Measurements from ENCODE around the gene DNMBP. TPM values are rescaled to one million over a fixed set of nuclear protein-coding genes. Genes with fewer than 3 reads are reported as not detected.

DNMBP gene
- total RNA-seq, 2 experiments from 2014 or later = 2.2 to 2.3 TPM

- H3K27ac Mint-ChIP-seq = no peak overlapping the region
- no peaks in the 10 kb centered on the region for H3K9me3 Mint-ChIP-seq
- no peak overlapping the region for H3K4me3 Mint-ChIP-seq
- H3K36me3 Mint-ChIP-seq = no peaks in the 10 kb centered on the region
- H3K4me1 Mint-ChIP-seq = peaks cover 23% of the 10 kb centered on the region
- H3K27me3 Mint-ChIP-seq = no peaks in the 10 kb centered on the region
- no peak for DNase-seq
Observed at GRCh38 chr10:99929360-99929759, 80.4 kb downstream of the DNMBP start.

GRCh38 chr10:99927721-99928280, 81.9 kb downstream of the DNMBP start:
- Mint-ChIP-seq H3K9me3 (no peaks in the 10 kb centered on the region), H3K27ac (peak overlapping the region; percentile 1), H3K4me1 (peaks cover 23% of the 10 kb centered on the region), H3K27me3 (no peaks in the 10 kb centered on the region), H3K4me3 (no peak overlapping the region), H3K36me3 (no peaks in the 10 kb centered on the region)
- DNase-seq = no peak

DNA sequence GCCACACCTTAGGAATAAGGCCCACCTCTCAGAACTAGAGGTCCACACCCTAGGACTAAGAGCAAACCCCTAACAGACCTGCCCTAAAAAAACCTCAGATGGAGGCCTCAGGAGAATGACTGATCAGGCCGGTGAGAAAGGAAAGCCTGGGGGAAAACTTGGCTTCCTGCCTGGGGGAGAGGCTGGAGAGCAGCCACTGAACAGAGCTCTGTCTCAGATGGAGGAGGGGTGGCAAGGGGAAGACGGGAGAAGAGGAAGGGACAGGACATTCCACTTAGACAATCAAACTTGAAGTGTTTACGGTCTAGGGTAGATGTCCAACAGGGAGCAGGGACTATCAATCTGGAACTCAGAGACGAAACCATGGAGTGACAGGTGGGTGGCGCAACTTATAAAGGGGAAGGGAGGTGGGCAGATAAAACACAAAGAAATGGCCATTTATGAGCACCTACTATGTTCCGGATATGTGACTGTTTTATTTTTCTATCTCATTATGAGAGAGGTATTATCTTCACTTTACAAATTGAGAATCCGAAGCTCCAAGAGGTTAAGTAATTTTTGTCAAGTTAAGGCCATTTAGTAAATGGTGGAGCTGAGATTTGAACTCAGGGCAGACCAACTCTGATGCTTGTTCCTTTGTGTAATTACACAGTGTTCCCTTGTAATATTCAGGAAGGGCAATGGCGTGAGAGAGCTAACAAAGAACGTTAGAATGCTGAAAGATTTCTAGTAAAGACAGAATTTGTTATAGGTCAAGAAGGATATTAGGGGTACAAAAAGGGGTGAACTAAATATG, 82.6 kb downstream of the DNMBP start:
- no peaks in the 10 kb centered on the region for H3K27me3 Mint-ChIP-seq
- H3K9me3 Mint-ChIP-seq = no peaks in the 10 kb centered on the region
- no peaks in the 10 kb centered on the region for H3K36me3 Mint-ChIP-seq
- peaks cover 24% of the 10 kb centered on the region for H3K4me1 Mint-ChIP-seq
- H3K4me3 Mint-ChIP-seq = no peak overlapping the region
- peak overlapping the region; percentile 17 for H3K27ac Mint-ChIP-seq
- no peak for DNase-seq

DNA sequence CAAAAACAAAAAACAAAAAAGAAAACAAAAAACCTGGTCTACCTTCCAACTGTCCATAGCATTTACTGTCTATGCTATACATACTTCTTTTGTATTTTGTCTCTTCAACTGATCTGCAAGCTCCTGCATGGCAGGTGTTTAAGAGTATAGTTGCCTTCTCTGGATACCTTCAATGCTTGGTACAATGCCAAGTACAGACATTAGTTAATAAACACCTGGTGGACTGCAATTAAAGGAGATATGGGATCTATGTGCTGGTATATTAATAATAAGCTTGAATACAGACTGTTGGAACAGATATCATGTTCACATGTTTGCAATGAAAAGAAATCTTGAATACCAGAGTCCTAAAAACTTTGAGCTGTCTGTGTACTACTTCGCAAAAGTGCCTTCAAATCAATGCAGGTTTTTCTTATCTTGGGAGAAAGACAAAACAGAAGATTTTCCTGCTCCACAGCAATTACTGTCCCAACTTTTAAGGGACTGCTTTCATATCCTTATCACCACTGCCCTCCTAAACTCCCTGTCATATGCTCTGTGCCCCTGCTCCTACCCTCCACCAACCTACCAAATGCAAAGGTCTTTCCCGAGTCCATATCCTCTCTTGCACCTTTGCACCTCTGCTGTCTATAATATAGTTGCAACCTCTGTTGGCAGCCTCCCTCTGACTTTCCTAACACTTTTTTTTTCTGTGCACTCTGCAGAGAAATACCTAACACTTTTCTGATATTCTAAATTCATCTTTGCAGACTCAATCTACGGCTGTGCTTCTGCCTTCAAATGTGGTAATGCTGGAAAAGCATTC, 85.1 kb downstream of the DNMBP start:
- Mint-ChIP-seq H3K9me3 (no peaks in the 10 kb centered on the region), H3K36me3 (no peaks in the 10 kb centered on the region), H3K4me1 (peaks cover 17% of the 10 kb centered on the region), H3K27ac (no peak overlapping the region), H3K4me3 (no peak overlapping the region), H3K27me3 (no peaks in the 10 kb centered on the region)
- DNase-seq = no peak

GRCh38 chr10:99921948-99922347, 87.8 kb downstream of the DNMBP start:
- Mint-ChIP-seq H3K4me3 (no peak overlapping the region), H3K36me3 (no peaks in the 10 kb centered on the region), H3K27ac (no peak overlapping the region), H3K4me1 (peaks cover 5% of the 10 kb centered on the region), H3K27me3 (no peaks in the 10 kb centered on the region), H3K9me3 (no peaks in the 10 kb centered on the region)
- DNase-seq = no peak

DNA sequence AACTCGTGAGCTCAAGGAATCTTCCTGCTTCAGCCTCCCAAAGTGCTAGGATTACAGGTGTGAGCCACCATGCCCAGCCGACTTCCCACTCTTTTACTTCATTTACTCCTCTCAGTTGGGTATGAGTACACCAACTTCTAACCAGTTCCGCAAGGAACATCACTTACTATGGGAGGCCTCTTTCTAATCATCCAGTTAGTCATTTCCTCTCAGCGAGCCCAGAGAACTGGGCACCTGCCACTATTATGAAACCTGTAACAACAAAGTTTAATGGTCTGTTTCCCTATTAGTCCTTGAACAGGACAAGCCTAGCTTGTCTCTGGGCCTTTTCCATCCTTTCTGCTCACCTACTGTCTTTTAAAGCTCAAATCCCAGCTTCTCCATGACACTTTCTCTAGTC, 88.8 kb downstream of the DNMBP start:
- Mint-ChIP-seq H3K27ac (no peak overlapping the region), H3K27me3 (no peaks in the 10 kb centered on the region), H3K4me1 (peaks cover 4% of the 10 kb centered on the region), H3K9me3 (no peaks in the 10 kb centered on the region), H3K36me3 (no peaks in the 10 kb centered on the region), H3K4me3 (no peak overlapping the region)
- no peak for DNase-seq

DNA sequence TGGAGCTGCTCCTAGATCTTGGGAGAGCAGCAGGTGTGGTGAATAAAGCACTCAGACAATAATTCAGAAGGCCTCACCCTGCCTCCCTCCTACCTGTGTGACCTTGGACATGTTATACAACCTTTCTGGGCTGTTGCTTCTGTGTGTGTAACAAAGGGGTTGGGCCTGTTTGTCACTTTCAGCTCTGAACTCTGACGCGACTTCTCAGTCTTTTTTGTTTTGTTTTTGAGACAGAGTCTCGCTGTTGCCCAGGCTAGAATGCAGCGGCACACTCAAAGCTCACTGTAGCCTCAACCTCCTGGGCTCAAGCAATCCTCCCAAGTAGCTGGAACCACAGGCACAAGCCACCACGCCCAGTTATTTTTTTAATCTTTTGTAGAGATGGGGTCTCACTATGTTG, 89.3 kb downstream of the DNMBP start:
- H3K4me1 Mint-ChIP-seq = peaks cover 4% of the 10 kb centered on the region
- H3K27ac Mint-ChIP-seq = no peak overlapping the region
- DNase-seq = no peak
- no peaks in the 10 kb centered on the region for H3K9me3 Mint-ChIP-seq
- H3K27me3 Mint-ChIP-seq = no peaks in the 10 kb centered on the region
- H3K36me3 Mint-ChIP-seq = no peaks in the 10 kb centered on the region
- H3K4me3 Mint-ChIP-seq = no peak overlapping the region

DNA sequence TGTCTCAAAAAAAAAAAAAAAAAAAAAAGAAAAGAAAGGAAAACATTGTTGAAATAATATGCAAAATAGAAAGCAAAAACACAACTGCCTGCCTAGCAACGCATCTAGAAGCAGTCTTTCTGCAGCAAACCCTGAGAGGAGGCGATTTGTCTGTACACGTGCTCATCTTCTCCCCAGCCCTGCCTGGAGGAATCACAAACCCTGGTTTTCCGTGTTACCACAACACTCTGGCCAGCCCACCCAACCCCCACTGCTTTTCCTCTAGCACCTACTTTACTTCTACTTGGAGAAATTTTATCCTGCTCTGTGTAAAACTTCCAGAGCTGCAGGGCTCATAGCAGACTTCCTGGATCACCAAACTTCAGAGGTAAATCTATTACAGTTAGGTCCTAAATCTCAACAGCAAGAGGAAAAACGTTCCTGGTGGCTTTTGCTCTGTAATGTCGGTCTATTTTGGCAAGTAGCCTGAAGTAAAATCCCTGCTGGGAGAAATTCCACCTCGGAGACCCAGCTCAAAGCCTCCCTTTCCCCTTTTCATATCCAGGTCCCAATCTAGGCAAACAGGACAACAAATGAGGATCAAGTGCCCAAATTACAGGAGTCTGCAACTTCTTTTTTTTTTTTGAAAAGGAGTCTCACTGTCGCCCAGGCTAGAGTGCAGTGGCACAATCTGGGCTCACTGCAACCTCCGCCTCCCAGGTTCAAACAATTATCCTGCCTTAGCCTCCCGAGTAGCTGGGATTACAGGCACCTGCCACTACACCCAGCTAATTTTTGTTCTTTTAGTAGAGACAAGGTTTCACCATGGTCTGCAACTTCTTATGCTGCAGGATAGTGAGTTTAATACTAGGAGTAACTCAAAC, 91.6 kb downstream of the DNMBP start:
- no peak overlapping the region for H3K4me3 Mint-ChIP-seq
- H3K36me3 Mint-ChIP-seq = no peaks in the 10 kb centered on the region
- DNase-seq = no peak
- no peak overlapping the region for H3K27ac Mint-ChIP-seq
- peaks cover 4% of the 10 kb centered on the region for H3K4me1 Mint-ChIP-seq
- H3K9me3 Mint-ChIP-seq = no peaks in the 10 kb centered on the region
- H3K27me3 Mint-ChIP-seq = no peaks in the 10 kb centered on the region

DNA sequence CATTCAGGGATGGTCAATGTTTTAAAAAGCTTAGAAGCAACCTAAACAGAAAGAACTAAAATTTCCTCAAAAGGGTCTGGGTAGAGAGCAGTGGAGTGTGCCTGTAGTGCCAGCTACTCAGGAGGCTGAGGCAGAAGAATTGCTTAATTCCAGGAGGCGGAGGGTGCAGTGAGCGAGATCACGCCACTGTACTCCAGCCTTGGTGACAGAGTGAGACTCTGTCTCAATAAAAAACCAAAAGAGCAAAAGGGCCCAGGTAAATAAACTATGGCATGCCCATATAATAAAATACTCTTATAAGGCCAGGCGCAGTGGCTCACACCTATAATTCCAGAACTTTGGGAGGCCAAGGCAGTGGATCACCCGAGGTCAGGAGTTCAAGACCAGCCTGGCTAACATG, 93.0 kb downstream of the DNMBP start:
- no peak for DNase-seq
- H3K36me3 Mint-ChIP-seq = no peaks in the 10 kb centered on the region
- no peak overlapping the region for H3K27ac Mint-ChIP-seq
- H3K27me3 Mint-ChIP-seq = no peaks in the 10 kb centered on the region
- no peaks in the 10 kb centered on the region for H3K9me3 Mint-ChIP-seq
- H3K4me3 Mint-ChIP-seq = no peak overlapping the region
- H3K4me1 Mint-ChIP-seq = no peaks in the 10 kb centered on the region

- Mint-ChIP-seq H3K27ac (no peak overlapping the region), H3K9me3 (no peaks in the 10 kb centered on the region), H3K27me3 (no peaks in the 10 kb centered on the region), H3K4me1 (no peaks in the 10 kb centered on the region), H3K4me3 (no peak overlapping the region), H3K36me3 (no peaks in the 10 kb centered on the region)
- no peak for DNase-seq
Observed at GRCh38 chr10:99915414-99915813, 94.3 kb downstream of the DNMBP start.

- no peaks in the 10 kb centered on the region for H3K9me3 Mint-ChIP-seq
- DNase-seq = no peak
- no peak overlapping the region for H3K27ac Mint-ChIP-seq
- H3K27me3 Mint-ChIP-seq = no peaks in the 10 kb centered on the region
- H3K4me1 Mint-ChIP-seq = no peaks in the 10 kb centered on the region
- no peaks in the 10 kb centered on the region for H3K36me3 Mint-ChIP-seq
- no peak overlapping the region for H3K4me3 Mint-ChIP-seq
Observed at GRCh38 chr10:99914236-99914635, 95.5 kb downstream of the DNMBP start.

GRCh38 chr10:99913831-99914235, 95.9 kb downstream of the DNMBP start:
- Mint-ChIP-seq H3K4me1 (peaks cover under 1% of the 10 kb centered on the region), H3K36me3 (no peaks in the 10 kb centered on the region), H3K27me3 (no peaks in the 10 kb centered on the region), H3K4me3 (no peak overlapping the region), H3K9me3 (no peaks in the 10 kb centered on the region), H3K27ac (no peak overlapping the region)
- no peak for DNase-seq

GRCh38 chr10:99912041-99912440, 97.7 kb downstream of the DNMBP start:
- Mint-ChIP-seq H3K36me3 (no peaks in the 10 kb centered on the region), H3K27me3 (no peaks in the 10 kb centered on the region), H3K4me1 (peaks cover 5% of the 10 kb centered on the region), H3K9me3 (no peaks in the 10 kb centered on the region), H3K4me3 (no peak overlapping the region), H3K27ac (no peak overlapping the region)
- DNase-seq = no peak

- peaks cover 5% of the 10 kb centered on the region for H3K4me1 Mint-ChIP-seq
- peaks cover 2% of the 10 kb centered on the region for H3K36me3 Mint-ChIP-seq
- no peak for DNase-seq
- no peak overlapping the region for H3K4me3 Mint-ChIP-seq
- no peaks in the 10 kb centered on the region for H3K9me3 Mint-ChIP-seq
- no peaks in the 10 kb centered on the region for H3K27me3 Mint-ChIP-seq
- H3K27ac Mint-ChIP-seq = no peak overlapping the region
Observed at GRCh38 chr10:99908512-99908911, 101.2 kb downstream of the DNMBP start.

DNA sequence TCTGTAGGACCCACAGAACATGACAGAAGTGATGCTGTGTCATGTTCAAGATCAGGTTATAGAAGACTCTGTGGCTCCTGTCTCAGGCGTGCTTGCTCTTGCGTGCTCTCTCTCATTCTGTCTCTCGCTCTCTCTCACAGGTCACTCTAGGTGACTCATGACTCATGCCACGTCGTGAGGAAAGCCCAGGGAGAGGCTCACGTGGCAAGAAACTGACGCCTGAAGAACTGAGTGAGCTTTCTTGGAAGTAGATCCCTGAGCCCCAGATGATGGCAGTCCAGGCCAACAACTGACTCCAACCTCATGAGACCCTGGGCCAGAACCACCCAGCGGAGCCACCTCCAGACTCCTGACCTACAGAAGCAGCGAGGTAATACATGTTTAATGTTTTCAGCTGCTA, 103.3 kb downstream of the DNMBP start:
- H3K27me3 Mint-ChIP-seq = no peaks in the 10 kb centered on the region
- peaks cover 5% of the 10 kb centered on the region for H3K4me1 Mint-ChIP-seq
- DNase-seq = no peak
- no peak overlapping the region for H3K27ac Mint-ChIP-seq
- no peaks in the 10 kb centered on the region for H3K9me3 Mint-ChIP-seq
- no peak overlapping the region for H3K4me3 Mint-ChIP-seq
- H3K36me3 Mint-ChIP-seq = peaks cover 2% of the 10 kb centered on the region
